HepG2 (cell line): Measurements from ENCODE around the gene IL1A. TPM values are rescaled to one million over a fixed set of nuclear protein-coding genes. Genes with fewer than 3 reads are reported as not detected.

ENCODE experiments used
- AHR ChIP-seq: IDR thresholded peaks from 2 replicates; pipeline ENCODE4 v1.6.1; 2018; ENCODE audit warnings: missing genetic modification reagents, missing compliant biosample characterization
- AKAP8 ChIP-seq: sonication (generic); formaldehyde crosslinking; IDR thresholded peaks from 2 replicates; pipeline ENCODE4 v1.5.1; 2020; ENCODE audit warnings: mild to moderate bottlenecking, missing genetic modification reagents
- ARID2 ChIP-seq: sonication (generic); formaldehyde crosslinking; IDR thresholded peaks from 2 replicates; pipeline ENCODE4 v1.8.1; 2022; ENCODE audit warnings: mild to moderate bottlenecking, missing genetic modification reagents, borderline replicate concordance
- CEBPG ChIP-seq: IDR thresholded peaks from 2 replicates; pipeline ENCODE4 v1.6.1; 2016
- ERF ChIP-seq: IDR thresholded peaks from 2 replicates; pipeline ENCODE4 v1.6.1; 2018; ENCODE audit warnings: missing biosample characterization, missing genetic modification reagents
- SNAPC2 ChIP-seq: sonication (generic); formaldehyde crosslinking; IDR thresholded peaks from 2 replicates; pipeline ENCODE4 v1.8.1; 2022; ENCODE audit warnings: mild to moderate bottlenecking, missing genetic modification reagents
- SP1 ChIP-seq, 2 experiments: fragments of 450-650 bp in 1 of 2; sonication (generic) in 1 of 2; formaldehyde crosslinking in 1 of 2; IDR thresholded peaks; 2 replicates each; pipeline versions ENCODE4 v1.4.0 to v1.6.1; 2016 to 2020; ENCODE audit warnings: missing genetic modification reagents in 1 of 2
- SRY ChIP-seq: sonication (generic); formaldehyde crosslinking; IDR thresholded peaks from 2 replicates; pipeline ENCODE4 v1.8.0; 2022; ENCODE audit warnings: mild to moderate bottlenecking, missing genetic modification reagents
- STAG1 ChIP-seq: sonication (generic); formaldehyde crosslinking; IDR thresholded peaks from 2 replicates; pipeline ENCODE4 v1.4.0; 2020; ENCODE audit warnings: missing genetic modification reagents
- TARDBP ChIP-seq: sonication (generic); formaldehyde crosslinking; IDR thresholded peaks from 2 replicates; pipeline ENCODE4 v1.8.0; 2022; ENCODE audit warnings: mild to moderate bottlenecking, missing genetic modification reagents
- ZNF841 ChIP-seq: sonication (generic); formaldehyde crosslinking; IDR thresholded peaks from 2 replicates; pipeline ENCODE4 v1.8.1; 2023; ENCODE audit warnings: missing genetic modification reagents, borderline replicate concordance
- ZSCAN29 ChIP-seq: sonication (generic); formaldehyde crosslinking; conservative IDR thresholded peaks from 2 replicates; pipeline ENCODE4 v1.4.0; 2020; ENCODE audit warnings: mild to moderate bottlenecking, missing genetic modification reagents
- polyA plus RNA-seq, 8 experiments: library from polyadenylated mRNA; depleted of rRNA in 3 of 8; stranded (reverse) in 7 of 8; unstranded in 1 of 8; fragments of >200 nt; fragmentation: Illumina TruSeq in 4 of 8; extraction: Trizol in 4 of 8; gene quantifications; 2 replicates each; pipeline versions ENCODE4 v1.2.1 to v1.2.3, GENCODE V29; 2011 to 2016; ENCODE audit warnings: low read depth in 4 of 8, missing spikeins in 1 of 8, mixed read lengths in 1 of 8; ENCODE audit not compliant: insufficient read depth in 1 of 8
- total RNA-seq, 5 experiments: library from RNA; depleted of rRNA; stranded (reverse); fragments of >200 nt; fragmentation: Illumina TruSeq; extraction: Trizol; gene quantifications; 2 replicates each; pipeline ENCODE4 v1.2.3, GENCODE V29; 2016; ENCODE audit warnings: low read depth in 1 of 5
- TF ChIP-seq, protein P1 (sequence below): sonication (generic); formaldehyde crosslinking; IDR thresholded peaks from 2 replicates; pipeline ENCODE4 v1.4.0; 2020; ENCODE audit warnings: missing genetic modification reagents, borderline replicate concordance
- TF ChIP-seq, protein P2 (sequence below): sonication (generic); formaldehyde crosslinking; IDR thresholded peaks from 2 replicates; pipeline ENCODE4 v1.4.0; 2020; ENCODE audit warnings: mild to moderate bottlenecking, missing genetic modification reagents
- TF ChIP-seq, protein P3 (sequence below): sonication (generic); formaldehyde crosslinking; IDR thresholded peaks from 2 replicates; pipeline ENCODE4 v1.5.0; 2020; ENCODE audit warnings: mild to moderate bottlenecking, missing genetic modification reagents, borderline replicate concordance
- TF ChIP-seq, protein P4 (sequence below): IDR thresholded peaks from 2 replicates; pipeline ENCODE4 v1.6.1; 2016
- TF ChIP-seq, protein P5 (sequence below): IDR thresholded peaks from 2 replicates; pipeline ENCODE4 v1.6.1; 2016; ENCODE audit warnings: low read depth, borderline replicate concordance

The IL1A gene
- total and polyA plus RNA-seq, 2 of the 13 experiments (the other 11 are each of a cell fraction or from before 2014, with no cell fraction given), result not detected

DNA sequence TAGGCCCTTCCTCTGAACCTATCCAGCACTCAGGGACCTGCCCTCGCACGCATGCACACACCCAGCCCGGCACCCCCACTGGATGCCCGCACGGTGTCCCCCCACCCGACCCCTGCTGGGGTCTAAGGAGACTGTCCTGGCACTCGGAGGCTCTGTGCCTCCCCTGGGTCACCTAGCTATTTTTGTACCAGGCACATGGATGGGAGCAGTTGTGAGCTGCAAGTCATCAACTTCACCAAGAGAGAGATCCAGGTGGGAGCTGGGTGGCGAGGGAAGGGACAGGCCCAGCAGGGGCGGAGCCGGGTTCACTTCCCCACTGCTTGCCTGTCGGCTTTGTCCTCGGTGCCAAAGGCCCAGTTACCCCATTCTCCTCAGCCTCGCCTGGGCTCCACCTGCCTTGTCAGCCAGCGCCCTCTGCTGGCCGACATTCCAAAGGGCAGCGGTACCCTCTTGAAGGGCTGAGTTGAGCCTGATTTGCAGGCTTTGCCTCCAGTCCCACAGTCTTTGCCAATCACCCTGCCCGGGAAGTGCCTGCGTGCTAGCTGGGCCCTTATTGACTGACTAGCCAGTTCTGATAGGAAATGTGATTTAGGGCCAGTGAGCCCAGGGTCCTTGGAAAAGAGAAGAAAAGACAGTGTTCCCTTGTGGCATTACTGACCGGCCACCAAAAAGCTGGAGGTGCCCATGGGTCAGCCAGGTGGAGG is 57.7 kb downstream of the IL1A start (continued):
- TF ChIP-seq, protein P1, sequence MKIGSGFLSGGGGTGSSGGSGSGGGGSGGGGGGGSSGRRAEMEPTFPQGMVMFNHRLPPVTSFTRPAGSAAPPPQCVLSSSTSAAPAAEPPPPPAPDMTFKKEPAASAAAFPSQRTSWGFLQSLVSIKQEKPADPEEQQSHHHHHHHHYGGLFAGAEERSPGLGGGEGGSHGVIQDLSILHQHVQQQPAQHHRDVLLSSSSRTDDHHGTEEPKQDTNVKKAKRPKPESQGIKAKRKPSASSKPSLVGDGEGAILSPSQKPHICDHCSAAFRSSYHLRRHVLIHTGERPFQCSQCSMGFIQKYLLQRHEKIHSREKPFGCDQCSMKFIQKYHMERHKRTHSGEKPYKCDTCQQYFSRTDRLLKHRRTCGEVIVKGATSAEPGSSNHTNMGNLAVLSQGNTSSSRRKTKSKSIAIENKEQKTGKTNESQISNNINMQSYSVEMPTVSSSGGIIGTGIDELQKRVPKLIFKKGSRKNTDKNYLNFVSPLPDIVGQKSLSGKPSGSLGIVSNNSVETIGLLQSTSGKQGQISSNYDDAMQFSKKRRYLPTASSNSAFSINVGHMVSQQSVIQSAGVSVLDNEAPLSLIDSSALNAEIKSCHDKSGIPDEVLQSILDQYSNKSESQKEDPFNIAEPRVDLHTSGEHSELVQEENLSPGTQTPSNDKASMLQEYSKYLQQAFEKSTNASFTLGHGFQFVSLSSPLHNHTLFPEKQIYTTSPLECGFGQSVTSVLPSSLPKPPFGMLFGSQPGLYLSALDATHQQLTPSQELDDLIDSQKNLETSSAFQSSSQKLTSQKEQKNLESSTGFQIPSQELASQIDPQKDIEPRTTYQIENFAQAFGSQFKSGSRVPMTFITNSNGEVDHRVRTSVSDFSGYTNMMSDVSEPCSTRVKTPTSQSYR (CRISPR knock-in tag), result no peak
- no peak for TF ChIP-seq SP1 (IDR thresholded peaks at IDR 0.05)
- TF ChIP-seq SP1 (CRISPR knock-in tag; IDR thresholded peaks at IDR 0.05), result peak; percentile 45; the same call in 1 of the 2 replicates
- no peak for TF ChIP-seq SRY (CRISPR knock-in tag)
- TF ChIP-seq, protein P2, sequence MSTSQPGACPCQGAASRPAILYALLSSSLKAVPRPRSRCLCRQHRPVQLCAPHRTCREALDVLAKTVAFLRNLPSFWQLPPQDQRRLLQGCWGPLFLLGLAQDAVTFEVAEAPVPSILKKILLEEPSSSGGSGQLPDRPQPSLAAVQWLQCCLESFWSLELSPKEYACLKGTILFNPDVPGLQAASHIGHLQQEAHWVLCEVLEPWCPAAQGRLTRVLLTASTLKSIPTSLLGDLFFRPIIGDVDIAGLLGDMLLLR (CRISPR knock-in tag), result peak; percentile 24; the same call in 1 of the 2 replicates
- peak; percentile 92; the same call in 1 of the 2 replicates for TF ChIP-seq ARID2 (CRISPR knock-in tag)
- TF ChIP-seq SNAPC2, result no peak
- TF ChIP-seq AKAP8 (CRISPR knock-in tag), result no peak
- TF ChIP-seq TARDBP (CRISPR knock-in tag), result peak; percentile 70; the same call in 1 of the 2 replicates
- TF ChIP-seq ZNF841 (CRISPR knock-in tag), result no peak
- TF ChIP-seq, protein P3, sequence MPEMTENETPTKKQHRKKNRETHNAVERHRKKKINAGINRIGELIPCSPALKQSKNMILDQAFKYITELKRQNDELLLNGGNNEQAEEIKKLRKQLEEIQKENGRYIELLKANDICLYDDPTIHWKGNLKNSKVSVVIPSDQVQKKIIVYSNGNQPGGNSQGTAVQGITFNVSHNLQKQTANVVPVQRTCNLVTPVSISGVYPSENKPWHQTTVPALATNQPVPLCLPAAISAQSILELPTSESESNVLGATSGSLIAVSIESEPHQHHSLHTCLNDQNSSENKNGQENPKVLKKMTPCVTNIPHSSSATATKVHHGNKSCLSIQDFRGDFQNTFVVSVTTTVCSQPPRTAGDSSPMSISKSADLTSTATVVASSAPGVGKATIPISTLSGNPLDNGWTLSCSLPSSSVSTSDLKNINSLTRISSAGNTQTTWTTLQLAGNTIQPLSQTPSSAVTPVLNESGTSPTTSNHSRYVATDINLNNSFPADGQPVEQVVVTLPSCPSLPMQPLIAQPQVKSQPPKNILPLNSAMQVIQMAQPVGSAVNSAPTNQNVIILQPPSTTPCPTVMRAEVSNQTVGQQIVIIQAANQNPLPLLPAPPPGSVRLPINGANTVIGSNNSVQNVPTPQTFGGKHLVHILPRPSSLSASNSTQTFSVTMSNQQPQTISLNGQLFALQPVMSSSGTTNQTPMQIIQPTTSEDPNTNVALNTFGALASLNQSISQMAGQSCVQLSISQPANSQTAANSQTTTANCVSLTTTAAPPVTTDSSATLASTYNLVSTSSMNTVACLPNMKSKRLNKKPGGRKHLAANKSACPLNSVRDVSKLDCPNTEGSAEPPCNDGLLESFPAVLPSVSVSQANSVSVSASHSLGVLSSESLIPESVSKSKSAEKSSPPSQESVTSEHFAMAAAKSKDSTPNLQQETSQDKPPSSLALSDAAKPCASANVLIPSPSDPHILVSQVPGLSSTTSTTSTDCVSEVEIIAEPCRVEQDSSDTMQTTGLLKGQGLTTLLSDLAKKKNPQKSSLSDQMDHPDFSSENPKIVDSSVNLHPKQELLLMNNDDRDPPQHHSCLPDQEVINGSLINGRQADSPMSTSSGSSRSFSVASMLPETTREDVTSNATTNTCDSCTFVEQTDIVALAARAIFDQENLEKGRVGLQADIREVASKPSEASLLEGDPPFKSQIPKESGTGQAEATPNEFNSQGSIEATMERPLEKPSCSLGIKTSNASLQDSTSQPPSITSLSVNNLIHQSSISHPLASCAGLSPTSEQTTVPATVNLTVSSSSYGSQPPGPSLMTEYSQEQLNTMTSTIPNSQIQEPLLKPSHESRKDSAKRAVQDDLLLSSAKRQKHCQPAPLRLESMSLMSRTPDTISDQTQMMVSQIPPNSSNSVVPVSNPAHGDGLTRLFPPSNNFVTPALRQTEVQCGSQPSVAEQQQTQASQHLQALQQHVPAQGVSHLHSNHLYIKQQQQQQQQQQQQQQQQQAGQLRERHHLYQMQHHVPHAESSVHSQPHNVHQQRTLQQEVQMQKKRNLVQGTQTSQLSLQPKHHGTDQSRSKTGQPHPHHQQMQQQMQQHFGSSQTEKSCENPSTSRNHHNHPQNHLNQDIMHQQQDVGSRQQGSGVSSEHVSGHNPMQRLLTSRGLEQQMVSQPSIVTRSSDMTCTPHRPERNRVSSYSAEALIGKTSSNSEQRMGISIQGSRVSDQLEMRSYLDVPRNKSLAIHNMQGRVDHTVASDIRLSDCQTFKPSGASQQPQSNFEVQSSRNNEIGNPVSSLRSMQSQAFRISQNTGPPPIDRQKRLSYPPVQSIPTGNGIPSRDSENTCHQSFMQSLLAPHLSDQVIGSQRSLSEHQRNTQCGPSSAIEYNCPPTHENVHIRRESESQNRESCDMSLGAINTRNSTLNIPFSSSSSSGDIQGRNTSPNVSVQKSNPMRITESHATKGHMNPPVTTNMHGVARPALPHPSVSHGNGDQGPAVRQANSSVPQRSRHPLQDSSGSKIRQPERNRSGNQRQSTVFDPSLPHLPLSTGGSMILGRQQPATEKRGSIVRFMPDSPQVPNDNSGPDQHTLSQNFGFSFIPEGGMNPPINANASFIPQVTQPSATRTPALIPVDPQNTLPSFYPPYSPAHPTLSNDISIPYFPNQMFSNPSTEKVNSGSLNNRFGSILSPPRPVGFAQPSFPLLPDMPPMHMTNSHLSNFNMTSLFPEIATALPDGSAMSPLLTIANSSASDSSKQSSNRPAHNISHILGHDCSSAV (CRISPR knock-in tag), result no peak
- TF ChIP-seq, protein P4, sequence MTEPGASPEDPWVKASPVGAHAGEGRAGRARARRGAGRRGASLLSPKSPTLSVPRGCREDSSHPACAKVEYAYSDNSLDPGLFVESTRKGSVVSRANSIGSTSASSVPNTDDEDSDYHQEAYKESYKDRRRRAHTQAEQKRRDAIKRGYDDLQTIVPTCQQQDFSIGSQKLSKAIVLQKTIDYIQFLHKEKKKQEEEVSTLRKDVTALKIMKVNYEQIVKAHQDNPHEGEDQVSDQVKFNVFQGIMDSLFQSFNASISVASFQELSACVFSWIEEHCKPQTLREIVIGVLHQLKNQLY (CRISPR knock-in tag), result peak; percentile 35; the same call in 1 of the 2 replicates
- TF ChIP-seq, protein P5, sequence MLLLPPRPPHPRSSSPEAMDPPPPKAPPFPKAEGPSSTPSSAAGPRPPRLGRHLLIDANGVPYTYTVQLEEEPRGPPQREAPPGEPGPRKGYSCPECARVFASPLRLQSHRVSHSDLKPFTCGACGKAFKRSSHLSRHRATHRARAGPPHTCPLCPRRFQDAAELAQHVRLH (CRISPR knock-in tag), result peak; percentile 92
- no peak for TF ChIP-seq ZSCAN29 (CRISPR knock-in tag)
- TF ChIP-seq AHR (CRISPR knock-in tag), result 0 out of 2 replicates have a peak, but pooled peaks have one; percentile 62
- TF ChIP-seq STAG1, result peak; percentile 100
- TF ChIP-seq CEBPG (CRISPR knock-in tag), result peak; percentile 72
- peak; percentile 93 for TF ChIP-seq ERF (CRISPR knock-in tag)
